H1 (cell line): ENCODE data around the gene SEC22B. TPM values are rescaled to one million over a fixed set of nuclear protein-coding genes. Genes with fewer than 3 reads are reported as not detected.
"Not testable (repeated sequence)": the region's sequence is repeated elsewhere in the genome, so short reads cannot be mapped to it uniquely, and the experiment has no call there.

Experiments
- CTCF ChIA-PET: fragments of 300-600 bp; sonication (Branson Sonifier 250); formaldehyde crosslinking; loops from one replicate; lab custom pipeline; 2021; ENCODE audit not compliant: partially characterized antibody; lab: Charles Lee
- POLR2A ChIA-PET: fragments of 300-600 bp; sonication (Branson Sonifier 250); formaldehyde crosslinking; loops from one replicate; lab custom pipeline; 2021; ENCODE audit warnings: inconsistent platforms; ENCODE audit not compliant: partially characterized antibody; lab: Charles Lee
- DNase-seq, 2 experiments: peaks; one replicate each; pipeline versions ENCODE4 v3.0.0 to v3.0.0-alpha.2; 2010 to 2022; ENCODE audit warnings: low spot score in 2 of 2, low read depth in 1 of 2, mixed read lengths in 1 of 2
- FAIRE-seq: peaks from 2 replicates; lab custom pipeline; 2011; peaks lifted over from hg19 to GRCh38; lab: Jason Lieb, UNC
- H2AFZ ChIP-seq: 2 replicates; pipeline ENCODE4 v1.8.1; 2012; ENCODE audit warnings: low read length, inconsistent platforms
- H2AK5ac ChIP-seq: 2 replicates; pipeline ENCODE4 v1.6.1; 2013; ENCODE audit warnings: low read depth, low read length
- H2BK120ac ChIP-seq: replicated peaks from 2 replicates; pipeline ENCODE3; 2013; ENCODE audit warnings: low read depth, low read length, inconsistent platforms
- H2BK12ac ChIP-seq: 2 replicates; pipeline ENCODE4 v1.6.1; 2013; ENCODE audit warnings: low read depth, low read length
- H2BK15ac ChIP-seq: 2 replicates; pipeline ENCODE4 v1.6.1; 2013; ENCODE audit warnings: low read length
- H2BK20ac ChIP-seq: 2 replicates; pipeline ENCODE4 v1.6.1; 2013; ENCODE audit warnings: low read length
- H2BK5ac ChIP-seq: 2 replicates; pipeline ENCODE4 v1.6.1; 2013; ENCODE audit warnings: low read depth, low read length
- H3K14ac ChIP-seq: 2 replicates; pipeline ENCODE4 v1.6.1; 2013; ENCODE audit warnings: inconsistent platforms; ENCODE audit not compliant: insufficient read length
- H3K18ac ChIP-seq: 2 replicates; pipeline ENCODE4 v1.6.1; 2013; ENCODE audit warnings: low read length; ENCODE audit errors: extremely low read depth
- H3K23ac ChIP-seq: 2 replicates; pipeline ENCODE4 v1.6.1; 2013; ENCODE audit warnings: inconsistent platforms; ENCODE audit not compliant: insufficient read length
- H3K23me2 ChIP-seq: 2 replicates; pipeline ENCODE4 v1.6.1; 2013; ENCODE audit warnings: low read depth, low read length
- H3K27ac ChIP-seq: 2 replicates; pipeline ENCODE4 v1.6.1; 2011; ENCODE audit warnings: low read depth, low read length, inconsistent platforms
- H3K27me3 ChIP-seq, 4 experiments: replicated peaks in 1 of 4; 1 replicate in 1 of 4; 2 replicates in 3 of 4; pipeline versions ENCODE4 v1.6.1 to v1.8.1; 2011 to 2013; ENCODE audit warnings: low read length in 3 of 4, mild to moderate bottlenecking in 3 of 4, inconsistent platforms in 2 of 4, mixed read lengths in 2 of 4, moderate library complexity in 1 of 4; ENCODE audit not compliant: control insufficient read depth in 3 of 4, insufficient read depth in 3 of 4; ENCODE audit errors: extremely low read depth in 1 of 4
- H3K36me3 ChIP-seq, 4 experiments: 2 replicates each; pipeline versions ENCODE4 v1.6.1 to v1.8.1; 2011 to 2013; ENCODE audit warnings: mild to moderate bottlenecking in 4 of 4, low read length in 3 of 4, moderate library complexity in 2 of 4, control low read depth in 1 of 4, inconsistent platforms in 1 of 4; ENCODE audit not compliant: insufficient read depth in 4 of 4, control insufficient read depth in 2 of 4
- H3K4ac ChIP-seq: replicated peaks from 2 replicates; pipeline ENCODE3; 2013; ENCODE audit warnings: low read length, low read depth, mixed read lengths, inconsistent platforms; ENCODE audit not compliant: insufficient read length
- H3K4me1 ChIP-seq, 4 experiments: replicated peaks in 1 of 4; 1 replicate in 1 of 4; 2 replicates in 3 of 4; pipeline versions ENCODE4 v1.6.1 to v1.8.1; 2011 to 2013; ENCODE audit warnings: low read length in 3 of 4, inconsistent platforms in 2 of 4, mixed read lengths in 1 of 4; ENCODE audit not compliant: insufficient read depth in 4 of 4, control insufficient read depth in 3 of 4
- H3K4me2 ChIP-seq, 2 experiments: 2 replicates each; pipeline versions ENCODE4 v1.6.1 to v1.8.1; 2011 to 2013; ENCODE audit warnings: low read depth in 2 of 2, low read length in 2 of 2, control low read depth in 1 of 2, inconsistent platforms in 1 of 2, mild to moderate bottlenecking in 1 of 2; ENCODE audit not compliant: insufficient read depth in 1 of 2
- H3K4me3 ChIP-seq, 4 experiments: fragments of 200-600, 300-600 bp in 1 of 4; sonication (generic), shearing (Covaris generic), sonication (Bioruptor Twin) in 1 of 4; 2 replicates each; pipeline versions ENCODE4 v1.5.1 to v1.8.1; 2011 to 2016; ENCODE audit warnings: low read length in 4 of 4, low read depth in 3 of 4, control low read depth in 2 of 4, inconsistent platforms in 2 of 4, mild to moderate bottlenecking in 2 of 4, mixed read lengths in 1 of 4, moderate library complexity in 1 of 4; ENCODE audit not compliant: insufficient read depth in 2 of 4; ENCODE audit errors: extremely low read depth in 1 of 4
- H3K56ac ChIP-seq: replicated peaks from 2 replicates; pipeline ENCODE3; 2013; ENCODE audit warnings: low read depth, mild to moderate bottlenecking, mixed read lengths, low read length, inconsistent platforms; ENCODE audit not compliant: insufficient read length
- H3K79me1 ChIP-seq: 2 replicates; pipeline ENCODE4 v1.6.1; 2013; ENCODE audit warnings: low read depth, low read length, control low read depth
- H3K79me2 ChIP-seq, 2 experiments: 2 replicates each; pipeline versions ENCODE4 v1.6.1 to v1.8.1; 2012 to 2013; ENCODE audit warnings: low read length in 2 of 2, mild to moderate bottlenecking in 2 of 2, inconsistent platforms in 1 of 2; ENCODE audit not compliant: insufficient read depth in 2 of 2, control insufficient read depth in 1 of 2
- H3K9ac ChIP-seq, 4 experiments: replicated peaks in 1 of 4; 1 replicate in 1 of 4; 2 replicates in 3 of 4; pipeline versions ENCODE4 v1.6.1 to v1.8.1; 2011 to 2013; ENCODE audit warnings: low read depth in 3 of 4, low read length in 3 of 4, control low read depth in 2 of 4, mild to moderate bottlenecking in 2 of 4, moderate library complexity in 2 of 4, inconsistent platforms in 1 of 4; ENCODE audit errors: extremely low read depth in 1 of 4
- H3K9me3 ChIP-seq, 2 experiments: 2 replicates each; pipeline versions ENCODE4 v1.6.1 to v1.8.1; 2012 to 2013; ENCODE audit warnings: mild to moderate bottlenecking in 2 of 2, moderate library complexity in 2 of 2, control low read depth in 1 of 2, inconsistent platforms in 1 of 2, low read depth in 1 of 2, low read length in 1 of 2, mixed read lengths in 1 of 2; ENCODE audit not compliant: insufficient read depth in 2 of 2
- H4K20me1 ChIP-seq, 2 experiments: replicated peaks in 1 of 2; 2 replicates each; pipeline versions ENCODE3 to v1.8.1; 2011 to 2013; ENCODE audit warnings: inconsistent platforms in 2 of 2, low read length in 2 of 2, mild to moderate bottlenecking in 1 of 2; ENCODE audit not compliant: insufficient read depth in 2 of 2, control insufficient read depth in 1 of 2
- H4K5ac ChIP-seq: 2 replicates; pipeline ENCODE4 v1.6.1; 2013; ENCODE audit warnings: low read length, low read depth, mixed read lengths, inconsistent platforms; ENCODE audit not compliant: insufficient read length
- H4K8ac ChIP-seq: 2 replicates; pipeline ENCODE4 v1.8.0; 2013; ENCODE audit warnings: mild to moderate bottlenecking, moderate library complexity, low read length, inconsistent platforms; ENCODE audit not compliant: insufficient read depth; ENCODE audit errors: extremely low read depth
- H4K91ac ChIP-seq: replicated peaks from 2 replicates; pipeline ENCODE3; 2013; ENCODE audit warnings: low read length, mixed read lengths, inconsistent platforms; ENCODE audit not compliant: insufficient read length
- WGBS, 2 experiments: shearing (Covaris generic) in 1 of 2; methylation state at CpG; one replicate each; pipeline versions ENCODE4 v1.1.6 to v1.1.7; 2013 to 2015; ENCODE audit warnings: low lambda C conversion rate in 2 of 2, mixed read lengths in 2 of 2, inconsistent platforms in 1 of 2, low coverage in 1 of 2, missing lambda C conversion rate in 1 of 2; ENCODE audit not compliant: insufficient replicate concordance in 2 of 2, insufficient coverage in 1 of 2, insufficient read length in 1 of 2; ENCODE audit errors: extremely low coverage in 1 of 2, missing lambda C conversion rate in 1 of 2; 5-methylcytosine and 5-hydroxymethylcytosine counted together
- polyA plus RNA-seq, 7 experiments: library from polyadenylated mRNA; depleted of rRNA in 3 of 7; stranded (reverse) in 5 of 7; unstranded in 2 of 7; fragments of >200 nt in 5 of 7; fragments of 200-250 nt in 2 of 7; gene quantifications; 1 replicate in 5 of 7; 2 replicates in 1 of 7; 4 replicates in 1 of 7; pipeline versions ENCODE4 v1.2.1 to v1.2.3, GENCODE V29; 2011 to 2013; ENCODE audit warnings: missing spikeins in 2 of 7, mixed read lengths in 2 of 7
- total RNA-seq: library from RNA; stranded (reverse); fragmentation: NEBNext Ultra II Directional; extraction: Animal tissue kit (Norgen Biotek cat#: 25700); gene quantifications from 2 replicates; pipeline ENCODE4 v1.2.1, GENCODE V29; 2021

The SEC22B gene
- total and polyA plus RNA-seq, 2 of the 8 experiments (the other 6 are each of a cell fraction or from before 2014, with no cell fraction given) = 5.6 to 11.6 TPM

- DNase-seq, H3K4ac ChIP-seq, H3K56ac ChIP-seq, H4K91ac ChIP-seq, H2BK120ac ChIP-seq, H3K18ac ChIP-seq, FAIRE-seq, H3K23ac ChIP-seq, H3K9ac ChIP-seq, CTCF ChIA-PET, H3K14ac ChIP-seq, H2AFZ ChIP-seq, H3K27me3 ChIP-seq, H2BK20ac ChIP-seq, H3K4me1 ChIP-seq, H3K4me2 ChIP-seq, H4K20me1 ChIP-seq, H3K9me3 ChIP-seq, H4K8ac ChIP-seq, H2BK5ac ChIP-seq, H3K79me1 ChIP-seq, H2BK15ac ChIP-seq, H3K79me2 ChIP-seq, H2BK12ac ChIP-seq, H3K23me2 ChIP-seq, H4K5ac ChIP-seq, H2AK5ac ChIP-seq, H3K36me3 ChIP-seq, H3K27ac ChIP-seq, POLR2A ChIA-PET, H3K4me3 ChIP-seq: not testable (repeated sequence)
- 100% methylated on average over 1 of the region's 5 CpGs; no CpG with 5 or more reads in 1 of the 2 experiments for WGBS, 2 experiments
These were observed 53.9 kb downstream of the SEC22B start for GRCh38 chr1:120122262-120122893.

GRCh38 chr1:120121830-120122229 lies 54.5 kb downstream of the SEC22B start:
- 71% methylated on average over 1 of the region's 1 CpG; no CpG with 5 or more reads in 1 of the 2 experiments for WGBS, 2 experiments
- FAIRE-seq = not testable (repeated sequence)

More at GRCh38 chr1:120121830-120122229, 54.5 kb downstream of the SEC22B start:
- H3K4me2 ChIP-seq, H3K23me2 ChIP-seq, H3K4ac ChIP-seq, H2BK5ac ChIP-seq, H3K4me1 ChIP-seq, H3K14ac ChIP-seq, H4K20me1 ChIP-seq, H3K9ac ChIP-seq, H3K79me1 ChIP-seq, POLR2A ChIA-PET, H3K27me3 ChIP-seq, H2BK15ac ChIP-seq, H2AK5ac ChIP-seq, H3K23ac ChIP-seq, H4K8ac ChIP-seq, H3K27ac ChIP-seq, H3K18ac ChIP-seq, H2BK12ac ChIP-seq, H2AFZ ChIP-seq, DNase-seq, H3K36me3 ChIP-seq, H3K56ac ChIP-seq, H4K5ac ChIP-seq, H3K9me3 ChIP-seq, H4K91ac ChIP-seq, H2BK20ac ChIP-seq, CTCF ChIA-PET, H3K79me2 ChIP-seq, H2BK120ac ChIP-seq, H3K4me3 ChIP-seq: not testable (repeated sequence)
